Measurements from ENCODE around the gene ZNF282.

The ZNF282 gene

DNA sequence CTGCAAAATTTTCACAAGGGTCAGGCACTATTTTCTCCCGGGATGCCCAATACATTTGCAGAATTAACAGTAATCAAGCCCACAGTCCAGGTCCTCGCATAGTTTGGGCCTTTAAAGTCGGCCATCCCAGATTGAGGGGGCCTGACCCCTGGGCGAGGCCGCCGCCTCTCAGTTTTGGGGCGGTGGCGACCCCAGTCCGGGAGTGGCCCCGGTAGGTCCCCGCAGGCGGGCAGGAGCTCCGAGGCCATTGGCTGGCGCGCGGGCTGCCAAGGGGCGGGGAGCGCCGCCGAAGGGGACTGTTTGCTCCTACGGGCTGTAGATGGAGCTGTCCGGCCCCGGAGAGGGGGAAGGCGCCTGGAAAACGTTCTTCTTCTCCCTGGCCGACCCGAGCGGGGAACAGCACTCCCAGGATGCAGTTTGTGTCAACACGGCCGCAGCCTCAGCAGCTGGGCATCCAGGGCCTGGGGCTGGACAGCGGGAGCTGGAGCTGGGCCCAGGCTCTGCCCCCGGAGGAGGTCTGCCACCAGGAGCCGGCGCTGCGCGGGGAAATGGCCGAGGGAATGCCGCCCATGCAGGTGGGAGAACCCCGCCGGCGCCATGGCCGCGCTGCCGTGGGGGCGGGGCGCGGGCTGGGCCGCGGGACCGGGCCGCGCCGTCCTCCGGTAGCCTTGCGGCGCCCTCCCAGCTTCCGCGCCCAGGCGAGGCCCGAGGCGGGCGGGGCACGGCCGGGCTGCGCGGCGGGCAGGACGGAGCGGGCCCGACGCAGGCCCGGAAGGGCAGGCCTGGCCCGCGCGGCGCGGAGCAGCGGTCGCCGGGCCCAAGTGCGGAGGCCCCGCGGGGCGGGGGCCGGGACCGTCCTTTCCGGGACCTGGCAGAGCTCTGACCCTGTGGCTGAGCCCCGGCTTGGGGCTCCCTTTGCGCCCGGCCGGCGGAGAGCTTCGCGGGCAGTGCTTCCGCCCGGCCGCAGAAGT is at the start of gene ZNF282:
ZNF282 (plus strand) TSS at position 367 of the 971 bp plus-strand sequence; CDS start at position 411, 44 bp downstream.
- peak within 1 kb of the TSS; percentile 78 to 85 for H3K9ac ChIP-seq (ENCODE audit: low read depth in 1 of 2, low read length in 2 of 2)
- H3K27ac ChIP-seq (ENCODE audit: low read depth in 2 of 2, low read length in 2 of 2), result peak within 1 kb of the TSS; percentile 90 to 91
- H3K36me3 ChIP-seq (ENCODE audit: control insufficient read depth in 2 of 2, insufficient read depth in 2 of 2, low read length in 2 of 2), result peaks cover 20 to 25% of the 10 kb centered on the region in 2 donors
- H3K9me3 ChIP-seq (ENCODE audit: control insufficient read depth in 2 of 2, low read length in 2 of 2), result no peaks in the 10 kb centered on the region
- peaks cover 21% of the 10 kb centered on the region in 2 donors for H3K4me1 ChIP-seq (ENCODE audit: control insufficient read depth in 2 of 2, insufficient read depth in 2 of 2, low read length in 2 of 2)
- peak within 1 kb of the TSS; percentile 82 to 83 for H3K4me3 ChIP-seq (ENCODE audit: low read length in 2 of 2)
- no peaks in the 10 kb centered on the region for H3K27me3 ChIP-seq (ENCODE audit: control insufficient read depth in 2 of 2, insufficient read depth in 2 of 2, low read length in 2 of 2)

GRCh38 chr7:149147072-149147751 is 48.1 kb upstream of the ZNF282 start, which contains the start of gene ZNF398:
TSS of gene ZNF398 (plus strand) at chr7:149147453. CDS start at chr7:149147743, 290 bp downstream.
- H3K27me3 ChIP-seq (ENCODE audit: control insufficient read depth in 2 of 2, insufficient read depth in 2 of 2, low read length in 2 of 2), result no peaks in the 10 kb centered on the region
- no peaks in the 10 kb centered on the region for H3K9me3 ChIP-seq (ENCODE audit: control insufficient read depth in 2 of 2, low read length in 2 of 2)
- H3K36me3 ChIP-seq (ENCODE audit: control insufficient read depth in 2 of 2, insufficient read depth in 2 of 2, low read length in 2 of 2), result no peaks in the 10 kb centered on the region
- peak within 1 kb of the TSS; percentile 88 to 95 for H3K4me3 ChIP-seq (ENCODE audit: low read length in 2 of 2)
- peaks cover 4 to 9% of the 10 kb centered on the region in 2 donors for H3K4me1 ChIP-seq (ENCODE audit: control insufficient read depth in 2 of 2, insufficient read depth in 2 of 2, low read length in 2 of 2)
- peak within 1 kb of the TSS; percentile 84 to 94 for H3K9ac ChIP-seq (ENCODE audit: low read depth in 1 of 2, low read length in 2 of 2)
- H3K27ac ChIP-seq (ENCODE audit: low read depth in 2 of 2, low read length in 2 of 2), result peak within 1 kb of the TSS; percentile 71 to 90

GRCh38 chr7:149147752-149148653 is 47.3 kb upstream of the ZNF282 start:
- H3K36me3 ChIP-seq (ENCODE audit: control insufficient read depth in 2 of 2, insufficient read depth in 2 of 2, low read length in 2 of 2), result no peaks in the 10 kb centered on the region
- H3K27ac ChIP-seq (ENCODE audit: low read depth in 2 of 2, low read length in 2 of 2), result peak overlapping the region; percentile 71 to 90
- H3K4me3 ChIP-seq (ENCODE audit: low read length in 2 of 2), result peak overlapping the region; percentile 88 to 95
- H3K9me3 ChIP-seq (ENCODE audit: control insufficient read depth in 2 of 2, low read length in 2 of 2), result no peaks in the 10 kb centered on the region
- peaks cover 4 to 9% of the 10 kb centered on the region in 2 donors for H3K4me1 ChIP-seq (ENCODE audit: control insufficient read depth in 2 of 2, insufficient read depth in 2 of 2, low read length in 2 of 2)
- H3K9ac ChIP-seq (ENCODE audit: low read depth in 1 of 2, low read length in 2 of 2), result peak overlapping the region; percentile 63 to 84
- no peaks in the 10 kb centered on the region for H3K27me3 ChIP-seq (ENCODE audit: control insufficient read depth in 2 of 2, insufficient read depth in 2 of 2, low read length in 2 of 2)

DNA sequence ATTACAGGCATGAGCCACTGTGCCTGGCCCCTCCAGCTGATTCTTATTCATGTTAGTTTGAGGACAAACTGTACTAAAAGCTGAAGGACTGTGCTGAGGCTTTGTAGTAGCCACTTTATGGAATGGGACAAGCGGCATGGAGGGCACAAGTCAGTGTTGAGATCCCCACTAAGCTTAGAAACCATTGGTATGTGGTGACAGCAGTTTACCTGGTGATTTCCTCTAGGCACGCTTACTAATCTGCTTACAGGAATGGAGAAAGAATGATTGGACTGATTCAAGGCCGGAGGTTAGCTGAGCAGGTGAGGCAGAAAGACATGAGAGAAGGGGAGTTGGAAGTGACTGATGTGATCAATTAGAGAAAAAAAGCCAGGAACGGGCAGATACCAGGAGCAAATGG is 44.4 kb upstream of the ZNF282 start:
- Histone ChIP-seq H3K27ac (ENCODE audit: low read depth in 2 of 2, low read length in 2 of 2) (no peak overlapping the region), H3K27me3 (ENCODE audit: control insufficient read depth in 2 of 2, insufficient read depth in 2 of 2, low read length in 2 of 2) (no peaks in the 10 kb centered on the region), H3K4me3 (ENCODE audit: low read length in 2 of 2) (no peak overlapping the region), H3K36me3 (ENCODE audit: control insufficient read depth in 2 of 2, insufficient read depth in 2 of 2, low read length in 2 of 2) (peaks cover 11 to 17% of the 10 kb centered on the region in 2 donors), H3K9ac (ENCODE audit: low read depth in 1 of 2, low read length in 2 of 2) (no peak overlapping the region), H3K4me1 (ENCODE audit: control insufficient read depth in 2 of 2, insufficient read depth in 2 of 2, low read length in 2 of 2) (peaks cover 4 to 5% of the 10 kb centered on the region in 2 donors), H3K9me3 (ENCODE audit: control insufficient read depth in 2 of 2, low read length in 2 of 2) (no peaks in the 10 kb centered on the region)

DNA sequence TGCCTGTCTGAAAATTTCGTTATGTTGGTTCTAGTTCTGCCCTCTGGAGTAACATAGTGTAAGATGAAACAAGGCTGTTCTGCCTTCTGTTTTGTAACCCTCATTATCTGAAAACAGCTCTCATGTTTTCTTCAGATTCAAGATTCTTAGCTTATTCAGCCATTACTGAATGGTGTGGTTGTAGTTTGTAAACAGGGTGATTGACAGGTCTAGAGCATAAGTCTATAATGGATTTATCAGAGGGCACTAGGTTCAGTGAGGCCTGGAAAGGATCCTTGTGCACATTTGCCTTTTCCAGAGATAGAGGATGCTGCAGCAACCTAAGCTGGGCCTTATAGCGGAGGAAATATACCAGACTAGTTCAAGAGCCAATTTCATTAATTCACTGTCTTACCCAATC is 42.0 kb upstream of the ZNF282 start:
- Histone ChIP-seq H3K4me3 (ENCODE audit: low read length in 2 of 2) (no peak overlapping the region), H3K36me3 (ENCODE audit: control insufficient read depth in 2 of 2, insufficient read depth in 2 of 2, low read length in 2 of 2) (peaks cover 13 to 23% of the 10 kb centered on the region in 2 donors), H3K4me1 (ENCODE audit: control insufficient read depth in 2 of 2, insufficient read depth in 2 of 2, low read length in 2 of 2) (peaks cover 3% of the 10 kb centered on the region in 2 donors), H3K9ac (ENCODE audit: low read depth in 1 of 2, low read length in 2 of 2) (no peak overlapping the region), H3K9me3 (ENCODE audit: control insufficient read depth in 2 of 2, low read length in 2 of 2) (no peaks in the 10 kb centered on the region), H3K27ac (ENCODE audit: low read depth in 2 of 2, low read length in 2 of 2) (no peak overlapping the region), H3K27me3 (ENCODE audit: control insufficient read depth in 2 of 2, insufficient read depth in 2 of 2, low read length in 2 of 2) (no peaks in the 10 kb centered on the region)

DNA sequence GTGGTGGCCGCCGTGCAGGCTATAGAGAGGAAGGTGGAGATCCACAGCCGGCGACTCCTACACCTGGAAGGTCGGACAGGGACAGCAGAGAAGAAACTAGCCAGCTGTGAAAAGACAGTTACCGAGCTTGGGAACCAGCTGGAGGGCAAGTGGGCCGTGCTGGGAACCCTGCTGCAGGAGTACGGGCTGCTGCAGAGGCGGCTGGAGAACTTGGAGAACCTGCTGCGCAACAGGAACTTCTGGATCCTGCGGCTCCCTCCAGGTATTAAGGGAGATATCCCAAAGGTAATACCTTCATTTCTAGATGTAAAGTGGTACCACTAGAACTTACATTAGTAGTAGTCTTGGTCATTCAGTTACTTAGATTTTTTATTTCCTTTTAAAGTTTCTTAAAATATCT is 41.3 kb upstream of the ZNF282 start:
- Histone ChIP-seq H3K27ac (ENCODE audit: low read depth in 2 of 2, low read length in 2 of 2) (no peak overlapping the region), H3K4me1 (ENCODE audit: control insufficient read depth in 2 of 2, insufficient read depth in 2 of 2, low read length in 2 of 2) (no peaks in the 10 kb centered on the region), H3K9ac (ENCODE audit: low read depth in 1 of 2, low read length in 2 of 2) (no peak overlapping the region), H3K36me3 (ENCODE audit: control insufficient read depth in 2 of 2, insufficient read depth in 2 of 2, low read length in 2 of 2) (peaks cover 13 to 23% of the 10 kb centered on the region in 2 donors), H3K9me3 (ENCODE audit: control insufficient read depth in 2 of 2, low read length in 2 of 2) (no peaks in the 10 kb centered on the region), H3K27me3 (ENCODE audit: control insufficient read depth in 2 of 2, insufficient read depth in 2 of 2, low read length in 2 of 2) (no peaks in the 10 kb centered on the region), H3K4me3 (ENCODE audit: low read length in 2 of 2) (no peak overlapping the region)

DNA sequence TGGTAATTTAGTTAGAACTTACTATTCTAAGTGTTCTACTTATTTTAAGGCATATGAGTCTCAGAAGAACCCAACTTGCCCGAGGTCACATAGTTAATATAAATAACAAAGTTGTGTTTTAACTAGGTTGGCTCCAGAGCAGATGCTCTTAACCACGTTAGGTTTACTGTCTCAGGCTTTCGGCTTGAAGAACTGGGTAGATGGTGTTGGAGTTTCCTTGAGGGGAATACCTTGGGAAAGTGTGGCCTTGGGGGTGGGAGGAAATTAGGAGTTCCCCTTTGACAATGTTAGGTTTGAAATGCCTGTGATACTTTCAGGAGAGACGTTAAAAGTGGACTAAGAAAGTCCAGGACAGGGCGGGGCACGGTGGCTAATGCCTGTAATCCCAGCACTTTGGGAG is 38.4 kb upstream of the ZNF282 start:
- Histone ChIP-seq H3K36me3 (ENCODE audit: control insufficient read depth in 2 of 2, insufficient read depth in 2 of 2, low read length in 2 of 2) (peaks cover 19 to 26% of the 10 kb centered on the region in 2 donors), H3K9ac (ENCODE audit: low read depth in 1 of 2, low read length in 2 of 2) (no peak overlapping the region), H3K4me3 (ENCODE audit: low read length in 2 of 2) (no peak overlapping the region), H3K27me3 (ENCODE audit: control insufficient read depth in 2 of 2, insufficient read depth in 2 of 2, low read length in 2 of 2) (no peaks in the 10 kb centered on the region), H3K4me1 (ENCODE audit: control insufficient read depth in 2 of 2, insufficient read depth in 2 of 2, low read length in 2 of 2) (no peaks in the 10 kb centered on the region), H3K27ac (ENCODE audit: low read depth in 2 of 2, low read length in 2 of 2) (no peak overlapping the region), H3K9me3 (ENCODE audit: control insufficient read depth in 2 of 2, low read length in 2 of 2) (no peaks in the 10 kb centered on the region)

GRCh38 chr7:149161241-149161848 is 34.0 kb upstream of the ZNF282 start:
- Histone ChIP-seq H3K9me3 (ENCODE audit: control insufficient read depth in 2 of 2, low read length in 2 of 2) (no peaks in the 10 kb centered on the region), H3K4me3 (ENCODE audit: low read length in 2 of 2) (no peak overlapping the region), H3K27me3 (ENCODE audit: control insufficient read depth in 2 of 2, insufficient read depth in 2 of 2, low read length in 2 of 2) (no peaks in the 10 kb centered on the region), H3K36me3 (ENCODE audit: control insufficient read depth in 2 of 2, insufficient read depth in 2 of 2, low read length in 2 of 2) (peaks cover 15 to 16% of the 10 kb centered on the region in 2 donors), H3K4me1 (ENCODE audit: control insufficient read depth in 2 of 2, insufficient read depth in 2 of 2, low read length in 2 of 2) (no peaks in the 10 kb centered on the region), H3K27ac (ENCODE audit: low read depth in 2 of 2, low read length in 2 of 2) (no peak overlapping the region), H3K9ac (ENCODE audit: low read depth in 1 of 2, low read length in 2 of 2) (no peak overlapping the region)

- Histone ChIP-seq H3K27me3 (ENCODE audit: control insufficient read depth in 2 of 2, insufficient read depth in 2 of 2, low read length in 2 of 2) (no peaks in the 10 kb centered on the region), H3K36me3 (ENCODE audit: control insufficient read depth in 2 of 2, insufficient read depth in 2 of 2, low read length in 2 of 2) (peaks cover 31 to 38% of the 10 kb centered on the region in 2 donors), H3K27ac (ENCODE audit: low read depth in 2 of 2, low read length in 2 of 2) (no peak overlapping the region)
Observed at GRCh38 chr7:149166142-149166541, 29.2 kb upstream of the ZNF282 start.

More at GRCh38 chr7:149166142-149166541, 29.2 kb upstream of the ZNF282 start:
- H3K9ac ChIP-seq (ENCODE audit: low read depth in 1 of 2, low read length in 2 of 2), result no peak overlapping the region
- no peaks in the 10 kb centered on the region for H3K4me1 ChIP-seq (ENCODE audit: control insufficient read depth in 2 of 2, insufficient read depth in 2 of 2, low read length in 2 of 2)
- no peak overlapping the region for H3K4me3 ChIP-seq (ENCODE audit: low read length in 2 of 2)
- no peaks in the 10 kb centered on the region for H3K9me3 ChIP-seq (ENCODE audit: control insufficient read depth in 2 of 2, low read length in 2 of 2)

Measured in mucosa of rectum (tissue), 2 donors.